WTC11 (cell line): Measurements from ENCODE around the gene TMEM186. TPM values are rescaled to one million over a fixed set of nuclear protein-coding genes. Genes with fewer than 3 reads are reported as not detected.
"Not testable (repeated sequence)": the region's sequence is repeated elsewhere in the genome, so short reads cannot be mapped to it uniquely, and the experiment has no call there.

Experiments
- ATAC-seq: fragments of 200-7000 bp; cut with Tn5 transposase; 2 replicates; pipeline ENCODE4 v1.10.0; 2021; ENCODE audit warnings: mild to moderate bottlenecking, moderate library complexity
- CTCF ChIA-PET: fragments of 300-600 bp; sonication (Branson Sonifier 250); formaldehyde crosslinking; loops from one replicate; lab custom pipeline; 2021; ENCODE audit warnings: antibody characterized with exemption; lab: Charles Lee
- POLR2A ChIA-PET: fragments of 350-600 bp; sonication (Branson Sonifier 250); formaldehyde crosslinking; loops from one replicate; lab custom pipeline; 2021; ENCODE audit warnings: antibody characterized with exemption; lab: Charles Lee
- DNase-seq: peaks from one replicate; pipeline ENCODE4 v3.0.0; 2021; ENCODE audit warnings: low spot score
- H3K27ac Mint-ChIP-seq: 2 replicates; pipeline ENCODE4 v1.8.0; 2021; ENCODE audit warnings: mixed read lengths
- H3K27me3 Mint-ChIP-seq: 2 replicates; pipeline ENCODE4 v1.8.0; 2021; ENCODE audit warnings: low read depth, mild to moderate bottlenecking, moderate library complexity, mixed read lengths
- H3K36me3 Mint-ChIP-seq: 2 replicates; pipeline ENCODE4 v1.8.0; 2021; ENCODE audit warnings: mixed read lengths
- H3K4me1 Mint-ChIP-seq: 2 replicates; pipeline ENCODE4 v1.8.0; 2022; ENCODE audit warnings: mixed read lengths
- H3K4me3 Mint-ChIP-seq: 2 replicates; pipeline ENCODE4 v1.8.0; 2021; ENCODE audit warnings: mild to moderate bottlenecking, moderate library complexity, mixed read lengths
- H3K9me3 Mint-ChIP-seq: 2 replicates; pipeline ENCODE4 v1.8.0; 2021; ENCODE audit warnings: mixed read lengths
- ATF1 ChIP-seq: sonication (generic); formaldehyde crosslinking; IDR thresholded peaks from 2 replicates; pipeline ENCODE4 v1.8.1; 2023; ENCODE audit warnings: mild to moderate bottlenecking, moderate library complexity, missing genetic modification reagents
- CREB1 ChIP-seq: sonication (generic); formaldehyde crosslinking; IDR thresholded peaks from 2 replicates; pipeline ENCODE4 v1.8.0; 2023; ENCODE audit warnings: mild to moderate bottlenecking, missing genetic modification reagents
- FOXP4 ChIP-seq: sonication (generic); formaldehyde crosslinking; IDR thresholded peaks from 2 replicates; pipeline ENCODE4 v1.8.0; 2022; ENCODE audit warnings: mild to moderate bottlenecking, missing genetic modification reagents
- GRHL2 ChIP-seq: fragments of 250-450 bp; sonication (Bioruptor Pico); IDR thresholded peaks from 2 replicates; pipeline ENCODE4 v1.8.0; 2022; ENCODE audit warnings: mild to moderate bottlenecking, moderate library complexity; ENCODE audit not compliant: insufficient replicate concordance, severe bottlenecking
- IRF2 ChIP-seq: sonication (generic); formaldehyde crosslinking; IDR thresholded peaks from 2 replicates; pipeline ENCODE4 v1.8.0; 2022; ENCODE audit warnings: low read depth, missing genetic modification reagents, borderline replicate concordance
- KAT7 ChIP-seq: sonication (generic); formaldehyde crosslinking; IDR thresholded peaks from 2 replicates; pipeline ENCODE4 v1.8.1; 2023; ENCODE audit warnings: missing genetic modification reagents, mild to moderate bottlenecking, borderline replicate concordance
- NFATC4 ChIP-seq: fragments of 250-450 bp; sonication (Bioruptor Pico); IDR thresholded peaks from 2 replicates; pipeline ENCODE4 v1.9.0; 2021; ENCODE audit warnings: mild to moderate bottlenecking
- OVOL2 ChIP-seq: fragments of 250-450 bp; sonication (Bioruptor Pico); IDR thresholded peaks from 2 replicates; pipeline ENCODE4 v1.9.0; 2021; ENCODE audit warnings: mild to moderate bottlenecking, borderline replicate concordance
- PRDM15 ChIP-seq: sonication (generic); formaldehyde crosslinking; IDR thresholded peaks from 2 replicates; pipeline ENCODE4 v1.8.0; 2022; ENCODE audit warnings: missing genetic modification reagents
- PREB ChIP-seq: sonication (generic); formaldehyde crosslinking; IDR thresholded peaks from 2 replicates; pipeline ENCODE4 v1.8.1; 2022; ENCODE audit warnings: mild to moderate bottlenecking, missing genetic modification reagents, moderate library complexity, borderline replicate concordance
- SP1 ChIP-seq: sonication (generic); formaldehyde crosslinking; conservative IDR thresholded peaks from 2 replicates; pipeline ENCODE4 v1.8.1; 2022; ENCODE audit warnings: missing genetic modification reagents
- STAT6 ChIP-seq: sonication (generic); formaldehyde crosslinking; conservative IDR thresholded peaks from 2 replicates; pipeline ENCODE4 v1.8.1; 2023; ENCODE audit warnings: mild to moderate bottlenecking, low read depth, missing genetic modification reagents, moderate library complexity
- TEAD1 ChIP-seq: sonication (generic); formaldehyde crosslinking; IDR thresholded peaks from 2 replicates; pipeline ENCODE4 v1.8.0; 2022; ENCODE audit warnings: mild to moderate bottlenecking, missing genetic modification reagents
- ZNF671 ChIP-seq: fragments of 250-450 bp; sonication (Bioruptor Pico); IDR thresholded peaks from 2 replicates; pipeline ENCODE4 v1.8.0; 2021; ENCODE audit warnings: mild to moderate bottlenecking
- total RNA-seq: library from RNA; stranded (reverse); gene quantifications from 3 replicates; pipeline ENCODE4 v1.2.3, GENCODE V29; 2021

TMEM186 gene
- total RNA-seq, 1 experiment from 2014 or later = 17.8 TPM

GRCh38 chr16:8752706-8753105, 44.7 kb downstream of the TMEM186 start:
- no peak for TF ChIP-seq GRHL2 (CRISPR knock-in tag)
- no peak for TF ChIP-seq FOXP4
- TF ChIP-seq ATF1 (CRISPR knock-in tag) = no peak
- no peak for TF ChIP-seq STAT6 (CRISPR knock-in tag)
- TF ChIP-seq PREB (CRISPR knock-in tag) = no peak
- TF ChIP-seq OVOL2 (CRISPR knock-in tag) = no peak
- TF ChIP-seq SP1 (CRISPR knock-in tag) = no peak
- POLR2A ChIA-PET = no interaction called here
- H3K9me3 Mint-ChIP-seq = no peaks in the 10 kb centered on the region
- no peaks in the 10 kb centered on the region for H3K27me3 Mint-ChIP-seq
- no peak overlapping the region for H3K4me3 Mint-ChIP-seq
- H3K27ac Mint-ChIP-seq = no peak overlapping the region
- no peaks in the 10 kb centered on the region for H3K4me1 Mint-ChIP-seq
- CTCF ChIA-PET = no interaction called here
- no peaks in the 10 kb centered on the region for H3K36me3 Mint-ChIP-seq
- DNase-seq (no peak), ATAC-seq (no peak)

- POLR2A ChIA-PET = no interaction called here
- no peaks in the 10 kb centered on the region for H3K36me3 Mint-ChIP-seq
- H3K9me3 Mint-ChIP-seq = no peaks in the 10 kb centered on the region
- DNase-seq = no peak
- H3K4me1 Mint-ChIP-seq = no peaks in the 10 kb centered on the region
- no peak for TF ChIP-seq PRDM15 (CRISPR knock-in tag)
- no peak for TF ChIP-seq IRF2 (CRISPR knock-in tag)
- TF ChIP-seq CREB1 (CRISPR knock-in tag) = no peak
- TF ChIP-seq TEAD1 (CRISPR knock-in tag) = no peak
- no peak for TF ChIP-seq ZNF671 (CRISPR knock-in tag)
- no peak for TF ChIP-seq NFATC4 (CRISPR knock-in tag)
- no peak for TF ChIP-seq KAT7 (CRISPR knock-in tag)
- TF ChIP-seq, all 79 proteins: peak for 0
- Mint-ChIP-seq H3K27ac (no peak overlapping the region), H3K4me3 (no peak overlapping the region), H3K27me3 (no peaks in the 10 kb centered on the region)
- no peak for ATAC-seq
- CTCF ChIA-PET = interaction anchor here (0.7 kb wide), 1 partner anchor 1450 kb away, joined by 3 read pairs; no protein-coding TSS in a partner anchor
These were observed 45.7 kb downstream of the TMEM186 start for GRCh38 chr16:8751481-8752311.

GRCh38 chr16:8748944-8749343, 48.5 kb downstream of the TMEM186 start:
- H3K36me3 Mint-ChIP-seq, H3K27ac Mint-ChIP-seq: not testable (repeated sequence)
- CTCF ChIA-PET = interaction anchor here (0.5 kb wide), 1 partner anchor 376 kb away, joined by 4 read pairs; no protein-coding TSS in a partner anchor

More at GRCh38 chr16:8748944-8749343, 48.5 kb downstream of the TMEM186 start:
- H3K4me1 Mint-ChIP-seq, H3K4me3 Mint-ChIP-seq, DNase-seq, H3K27me3 Mint-ChIP-seq, ATAC-seq, POLR2A ChIA-PET, H3K9me3 Mint-ChIP-seq: not testable (repeated sequence)
